GM18502 (cell line): ENCODE data around the gene DNAJC21.
"Not testable (repeated sequence)": the region's sequence is repeated elsewhere in the genome, so short reads cannot be mapped to it uniquely, and the experiment has no call there.

Source experiments
- ATAC-seq: cut with Tn5 transposase; IDR thresholded peaks from one replicate; pipeline ENCODE4 v1.9.1; 2021; ENCODE audit warnings: mild to moderate bottlenecking; ENCODE audit not compliant: unreplicated experiment, poor library complexity

DNAJC21 gene

GRCh38 chr5:34919077-34919476 lies 10.3 kb upstream of the DNAJC21 start:
- no peak for ATAC-seq

GRCh38 chr5:34923256-34923655 lies 6.1 kb upstream of the DNAJC21 start:
- not testable (repeated sequence) for ATAC-seq

GRCh38 chr5:34923694-34924461 lies 5.5 kb upstream of the DNAJC21 start:
- ATAC-seq: peak; percentile 63

- no peak for ATAC-seq
Observed at GRCh38 chr5:34924462-34924765, 4.9 kb upstream of the DNAJC21 start.

GRCh38 chr5:34926318-34926888 lies 3.0 kb upstream of the DNAJC21 start:
- ATAC-seq: no peak

GRCh38 chr5:34927785-34928184 lies 1.6 kb upstream of the DNAJC21 start:
- ATAC-seq: no peak

- no peak for ATAC-seq
Observed at GRCh38 chr5:34928267-34928666, 1.1 kb upstream of the DNAJC21 start.

GRCh38 chr5:34929720-34930461 lies 532 bp downstream of the DNAJC21 start:
- ATAC-seq: peak; percentile 81

- ATAC-seq: no peak
Observed at GRCh38 chr5:34930462-34930844, 1.1 kb downstream of the DNAJC21 start.

- no peak for ATAC-seq
Observed at GRCh38 chr5:34930870-34931269, 1.5 kb downstream of the DNAJC21 start.

- no peak for ATAC-seq
Observed at GRCh38 chr5:34932947-34933346, 3.6 kb downstream of the DNAJC21 start.

GRCh38 chr5:34941936-34942335 lies 12.6 kb downstream of the DNAJC21 start:
- ATAC-seq: no peak

- ATAC-seq: no peak
Observed at GRCh38 chr5:34944044-34944443, 14.7 kb downstream of the DNAJC21 start.

GRCh38 chr5:34944460-34945047 lies 15.2 kb downstream of the DNAJC21 start:
- no peak for ATAC-seq

- ATAC-seq: no peak
Observed at GRCh38 chr5:34957321-34957720, 28.0 kb downstream of the DNAJC21 start.

- ATAC-seq: peak; percentile 46
Observed at GRCh38 chr5:34957857-34958690, 28.7 kb downstream of the DNAJC21 start.

- ATAC-seq: peak; percentile 97
Observed at GRCh38 chr5:34959323-34959722, 30.0 kb downstream of the DNAJC21 start.

GRCh38 chr5:34967540-34967939 lies 38.2 kb downstream of the DNAJC21 start:
- no peak for ATAC-seq

- no peak for ATAC-seq
Observed at GRCh38 chr5:34968258-34968657, 38.9 kb downstream of the DNAJC21 start.

GRCh38 chr5:34970552-34970951 lies 41.2 kb downstream of the DNAJC21 start:
- no peak for ATAC-seq
